Endometrial microvascular endothelial cells (primary cell): ENCODE data around the gene UMODL1. TPM values are rescaled to one million over a fixed set of nuclear protein-coding genes. Genes with fewer than 3 reads are reported as not detected.

ENCODE experiments used
- in situ Hi-C: cut with HindIII; loops from 2 replicates; pipeline ENCODE4 v1.10.0; 2017; ENCODE audit warnings: low sequenced_read_pairs, low pct_unique_long_range_greater_than_20kb; ENCODE audit errors: inconsistent ontology term
- total RNA-seq: library from RNA; depleted of rRNA; stranded (reverse); fragments of >200 nt; gene quantifications from one replicate; pipeline ENCODE4 v1.2.3, GENCODE V29; 2015; ENCODE audit errors: inconsistent ontology term

UMODL1 gene
- total RNA-seq, 1 donor from 2014 or later = not detected

- in situ Hi-C loops = no loop called here
Observed at GRCh38 chr21:42037943-42038342, 33.2 kb upstream of the UMODL1 start.

DNA sequence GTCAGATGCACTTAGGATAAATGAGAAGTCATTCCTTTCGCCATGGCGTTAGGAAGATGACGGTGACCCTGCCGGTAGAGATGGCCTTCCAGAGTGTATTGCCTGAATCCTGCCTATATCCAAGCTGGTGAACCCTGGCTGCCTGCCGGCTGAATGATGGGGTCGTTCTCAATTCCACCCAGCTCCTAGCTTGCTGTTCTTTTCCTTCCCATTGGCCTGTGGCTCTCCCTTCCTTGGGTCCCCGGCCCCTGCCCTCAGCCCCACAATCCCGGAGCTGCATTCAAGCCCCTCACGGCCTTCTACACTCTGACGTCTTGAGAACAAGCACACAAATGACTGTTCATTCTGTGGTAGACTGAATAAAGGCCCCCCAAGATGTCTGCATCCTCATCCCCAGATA lies 32.7 kb upstream of the UMODL1 start:
- in situ Hi-C loops = no loop called here

- in situ Hi-C loops = no loop called here
Observed at GRCh38 chr21:42038826-42039425, 32.2 kb upstream of the UMODL1 start.

- in situ Hi-C loops = no loop called here
Observed at GRCh38 chr21:42039470-42039901, 31.6 kb upstream of the UMODL1 start.

DNA sequence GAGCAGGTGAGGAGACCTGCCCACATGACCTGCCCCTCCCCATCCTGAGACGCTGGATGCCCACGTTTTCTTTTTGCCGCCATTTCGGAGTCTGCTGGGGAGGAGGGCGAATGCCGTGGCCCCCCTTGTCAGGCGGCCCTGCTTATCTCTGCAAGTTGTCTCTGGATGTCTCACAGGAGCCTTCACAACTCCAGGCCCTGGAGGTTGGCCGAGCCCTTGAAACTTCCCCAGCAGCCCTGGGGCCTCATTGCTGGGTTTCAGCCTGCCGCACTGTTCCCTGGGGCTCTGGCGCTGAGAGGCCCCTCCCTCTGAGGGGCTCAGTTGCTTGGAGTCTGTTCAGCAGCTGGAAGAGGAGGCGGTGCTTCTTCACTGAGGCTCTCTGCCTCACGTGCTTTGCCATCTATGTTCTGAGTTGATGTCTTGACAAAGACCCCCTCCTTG lies 31.2 kb upstream of the UMODL1 start:
- in situ Hi-C loops = no loop called here

GRCh38 chr21:42040411-42041180 lies 30.5 kb upstream of the UMODL1 start:
- in situ Hi-C loops = no loop called here

GRCh38 chr21:42041246-42041645 lies 29.9 kb upstream of the UMODL1 start:
- in situ Hi-C loops = no loop called here

DNA sequence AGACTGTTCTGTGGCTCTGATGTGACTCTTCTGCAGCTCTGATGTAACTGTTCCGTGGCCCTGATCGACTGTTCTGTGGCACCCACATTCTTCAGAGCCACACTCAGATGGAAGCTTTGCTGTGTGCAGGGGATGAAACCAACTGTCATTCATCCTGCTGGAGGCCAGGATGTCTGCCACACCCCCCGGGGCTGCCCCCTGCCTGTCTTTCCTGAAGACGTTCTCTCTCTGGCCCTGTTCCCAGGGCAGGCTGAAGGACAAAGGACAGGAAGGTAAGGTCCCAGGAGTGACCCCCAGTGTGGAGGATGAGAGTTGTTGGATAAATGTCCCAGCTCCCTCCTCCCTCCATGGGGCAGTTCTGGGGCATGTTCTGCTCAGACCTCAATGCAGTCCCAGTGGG lies 29.4 kb upstream of the UMODL1 start:
- in situ Hi-C loops = no loop called here

DNA sequence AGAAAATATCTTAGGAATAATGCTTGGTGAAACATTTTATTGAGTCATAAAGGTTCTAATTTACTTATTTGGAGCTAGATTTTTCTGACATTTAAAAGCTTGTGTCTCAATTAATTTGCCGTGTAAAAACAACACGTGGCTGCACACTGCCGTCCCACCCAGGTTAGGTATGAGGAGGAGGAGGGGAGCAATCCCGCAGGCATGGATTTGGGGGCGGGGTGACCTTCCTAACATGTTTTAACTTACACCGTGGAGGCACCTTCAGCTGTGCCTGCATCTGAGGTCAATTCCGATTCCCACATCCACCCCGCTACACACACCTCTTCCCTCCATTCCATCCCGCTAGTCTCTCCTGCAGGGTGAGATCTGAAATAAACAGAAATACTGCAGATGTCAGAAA lies 28.5 kb upstream of the UMODL1 start:
- in situ Hi-C loops = no loop called here

- in situ Hi-C loops = no loop called here
Observed at GRCh38 chr21:42043201-42043895, 27.8 kb upstream of the UMODL1 start.

DNA sequence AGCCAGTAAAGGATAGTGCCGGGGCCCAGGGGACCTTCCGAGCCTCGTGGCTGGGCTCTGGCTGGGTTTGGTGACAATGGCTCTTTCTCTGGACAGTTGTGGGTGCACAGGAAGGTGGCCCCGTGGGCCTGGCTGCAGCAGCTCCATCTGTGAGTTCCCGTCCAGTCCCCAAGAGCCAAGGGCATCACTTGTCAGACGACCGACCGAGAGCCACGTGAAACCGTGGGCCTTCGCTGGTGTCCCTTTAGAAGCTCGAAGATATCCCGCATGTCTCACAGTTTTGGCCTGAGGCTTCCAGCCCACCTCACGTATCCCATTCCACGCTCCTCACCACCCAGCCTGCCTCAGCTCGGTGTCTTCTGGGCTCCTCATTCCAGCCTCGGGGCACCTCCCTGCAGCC lies 27.2 kb upstream of the UMODL1 start:
- in situ Hi-C loops = no loop called here

- in situ Hi-C loops = no loop called here
Observed at GRCh38 chr21:42044871-42045495, 26.1 kb upstream of the UMODL1 start.

GRCh38 chr21:42047821-42048613 lies 23.1 kb upstream of the UMODL1 start:
- in situ Hi-C loops = no loop called here

DNA sequence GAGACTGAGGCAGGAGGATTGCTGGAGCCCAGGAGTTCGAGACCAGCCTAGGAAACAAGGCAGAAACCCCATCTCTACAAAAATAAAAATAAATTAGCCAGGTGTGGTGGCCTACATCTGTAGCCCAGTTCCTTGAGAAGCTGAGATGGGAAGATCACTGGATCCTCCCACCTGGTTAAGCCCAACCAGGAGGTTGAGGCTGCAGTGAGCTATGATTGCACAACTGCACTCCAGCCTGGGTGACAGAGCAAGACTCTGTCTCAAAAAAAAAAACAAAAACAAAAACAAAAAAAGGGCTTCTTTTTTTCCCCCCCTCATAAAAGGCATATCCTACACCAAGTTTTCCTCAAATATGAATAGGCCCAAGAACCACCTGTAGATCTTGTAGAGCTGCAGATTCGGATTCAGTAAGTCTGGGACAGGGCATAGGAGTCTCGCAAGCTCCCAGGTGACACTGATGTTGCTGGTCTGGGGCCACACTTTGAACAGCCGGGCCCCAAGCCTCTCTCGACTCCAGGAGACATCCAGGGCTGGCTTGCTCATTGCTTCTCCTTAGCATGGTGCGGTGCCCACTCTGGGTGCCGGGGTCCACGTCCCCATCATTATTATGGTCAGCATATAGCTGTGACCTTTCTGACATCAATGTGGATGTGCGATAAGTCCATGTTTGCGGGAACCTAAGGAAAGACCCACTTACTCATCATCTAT lies 22.1 kb upstream of the UMODL1 start:
- in situ Hi-C loops = no loop called here

- in situ Hi-C loops = no loop called here
Observed at GRCh38 chr21:42049578-42050430, 21.3 kb upstream of the UMODL1 start.

DNA sequence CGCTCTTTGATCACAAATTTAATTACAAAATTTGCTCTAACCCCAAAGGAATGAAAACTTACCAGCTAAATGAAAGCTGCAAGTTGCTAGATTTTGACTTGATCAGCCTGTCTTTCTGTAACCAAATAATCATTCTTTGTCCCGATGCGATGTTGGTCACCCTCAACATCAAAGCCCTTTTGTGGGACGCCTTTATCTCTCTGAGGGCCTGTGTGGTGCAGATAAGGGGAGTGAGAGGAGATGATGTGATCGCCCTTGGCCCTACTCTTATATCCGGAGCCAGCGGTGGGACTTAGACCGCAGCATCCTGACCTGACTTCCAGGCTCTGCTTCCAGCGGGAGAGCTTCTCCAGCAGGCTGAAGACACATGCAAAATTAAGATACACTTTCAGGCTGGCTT lies 19.3 kb upstream of the UMODL1 start:
- in situ Hi-C loops = no loop called here

DNA sequence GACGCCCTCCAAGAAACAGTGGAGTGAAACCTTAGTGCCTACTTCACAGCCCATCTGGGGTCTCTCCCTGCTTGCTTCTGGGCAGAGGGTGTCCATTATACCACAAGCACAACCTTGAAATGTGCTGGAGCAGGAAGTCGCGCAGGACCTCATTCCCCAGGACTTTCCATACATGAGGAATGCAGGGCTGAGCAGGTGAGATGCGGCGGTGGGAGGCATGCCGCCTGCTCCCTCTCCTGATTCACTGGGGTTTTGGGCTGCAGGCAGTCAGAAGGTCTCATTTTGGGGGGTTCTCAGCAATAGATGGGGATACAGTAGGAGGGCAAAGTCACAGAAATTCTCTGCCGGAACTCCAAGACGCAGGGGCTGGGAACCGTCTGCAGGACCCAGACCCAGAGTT lies 15.7 kb upstream of the UMODL1 start:
- in situ Hi-C loops = no loop called here
